ENCODE results near the gene SRPX. TPM values are rescaled to one million over a fixed set of nuclear protein-coding genes. Genes with fewer than 3 reads are reported as not detected.

The SRPX gene
- total and polyA plus RNA-seq, 2 experiments from 2014 or later = 101 to 189 TPM

DNA sequence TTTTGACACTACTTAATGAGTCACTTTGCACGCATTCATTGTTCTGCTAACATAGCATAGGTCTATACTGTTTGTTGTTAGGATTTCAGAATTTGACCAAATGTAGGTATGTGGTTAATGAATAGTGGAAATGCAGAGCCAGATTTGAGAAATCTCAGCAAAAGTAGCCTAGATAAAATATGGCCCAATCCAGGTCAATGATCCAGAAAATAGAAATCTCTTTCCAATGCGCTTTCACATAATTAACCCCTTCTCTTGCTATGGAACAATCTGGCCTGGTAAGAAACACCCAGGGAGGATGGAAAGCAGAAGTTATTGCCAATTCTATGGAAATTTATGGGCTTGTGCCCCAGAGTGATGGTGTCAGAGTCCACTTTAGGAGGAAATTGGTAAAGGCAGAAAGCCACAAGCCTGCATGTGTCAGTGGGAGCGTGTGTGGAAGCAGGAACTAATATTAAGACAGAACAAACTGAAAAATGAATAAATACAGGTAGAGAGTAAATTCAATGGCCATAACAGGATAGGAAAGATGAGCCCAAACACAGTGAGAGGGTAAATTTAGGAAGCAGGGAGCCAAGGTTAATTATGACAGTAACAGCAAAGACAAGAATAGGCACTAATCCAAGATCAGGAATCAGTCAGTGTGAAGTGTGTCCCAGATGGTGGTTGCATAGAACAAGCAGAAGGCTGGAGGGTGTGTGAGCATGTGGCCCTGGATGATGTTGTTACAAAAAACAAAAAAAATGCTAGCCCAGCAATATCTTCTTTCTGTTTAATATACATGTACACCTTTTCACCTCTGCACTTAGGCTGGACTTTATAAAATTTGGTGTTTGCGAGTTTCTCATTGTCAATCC lies 111.4 kb downstream of the SRPX start:
- no peaks in the 10 kb centered on the region for H3K9me2 ChIP-seq (replicated peaks; ENCODE audit: insufficient read depth)
- H2AFZ ChIP-seq = no peak overlapping the region
- no peak for DNase-seq (ENCODE audit: low spot score)
- WGBS (ENCODE audit: low lambda C conversion rate, missing lambda C conversion rate) = 66% methylated on average over 4 of the region's 4 CpGs
- no peaks in the 10 kb centered on the region for H3K27me3 ChIP-seq
- no peak for TF ChIP-seq EZH2 (IDR thresholded peaks at IDR 0.05; ENCODE audit: borderline replicate concordance)
- TF ChIP-seq EZH2phosphoT487 (IDR thresholded peaks at IDR 0.05; ENCODE audit: low read depth, severe bottlenecking, unreplicated experiment) = no peak
- TF ChIP-seq, protein P1, sequence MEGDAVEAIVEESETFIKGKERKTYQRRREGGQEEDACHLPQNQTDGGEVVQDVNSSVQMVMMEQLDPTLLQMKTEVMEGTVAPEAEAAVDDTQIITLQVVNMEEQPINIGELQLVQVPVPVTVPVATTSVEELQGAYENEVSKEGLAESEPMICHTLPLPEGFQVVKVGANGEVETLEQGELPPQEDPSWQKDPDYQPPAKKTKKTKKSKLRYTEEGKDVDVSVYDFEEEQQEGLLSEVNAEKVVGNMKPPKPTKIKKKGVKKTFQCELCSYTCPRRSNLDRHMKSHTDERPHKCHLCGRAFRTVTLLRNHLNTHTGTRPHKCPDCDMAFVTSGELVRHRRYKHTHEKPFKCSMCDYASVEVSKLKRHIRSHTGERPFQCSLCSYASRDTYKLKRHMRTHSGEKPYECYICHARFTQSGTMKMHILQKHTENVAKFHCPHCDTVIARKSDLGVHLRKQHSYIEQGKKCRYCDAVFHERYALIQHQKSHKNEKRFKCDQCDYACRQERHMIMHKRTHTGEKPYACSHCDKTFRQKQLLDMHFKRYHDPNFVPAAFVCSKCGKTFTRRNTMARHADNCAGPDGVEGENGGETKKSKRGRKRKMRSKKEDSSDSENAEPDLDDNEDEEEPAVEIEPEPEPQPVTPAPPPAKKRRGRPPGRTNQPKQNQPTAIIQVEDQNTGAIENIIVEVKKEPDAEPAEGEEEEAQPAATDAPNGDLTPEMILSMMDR (IDR thresholded peaks at IDR 0.05; ENCODE audit: poor library complexity) = no peak
- no peak overlapping the region for H3K4me3 ChIP-seq
- no peaks in the 10 kb centered on the region for H3K36me3 ChIP-seq (replicated peaks; ENCODE audit: insufficient read depth, low read depth)
- no peaks in the 10 kb centered on the region for H3K79me2 ChIP-seq
- H3K4me1 ChIP-seq (ENCODE audit: insufficient read depth) = no peaks in the 10 kb centered on the region
- no peaks in the 10 kb centered on the region for H3K9me3 ChIP-seq (ENCODE audit: low read depth)
- no peaks in the 10 kb centered on the region for H4K20me1 ChIP-seq (ENCODE audit: insufficient read depth, poor library complexity, severe bottlenecking)
- no peak overlapping the region for H3K27ac ChIP-seq
- H3K4me2 ChIP-seq = no peak overlapping the region

DNA sequence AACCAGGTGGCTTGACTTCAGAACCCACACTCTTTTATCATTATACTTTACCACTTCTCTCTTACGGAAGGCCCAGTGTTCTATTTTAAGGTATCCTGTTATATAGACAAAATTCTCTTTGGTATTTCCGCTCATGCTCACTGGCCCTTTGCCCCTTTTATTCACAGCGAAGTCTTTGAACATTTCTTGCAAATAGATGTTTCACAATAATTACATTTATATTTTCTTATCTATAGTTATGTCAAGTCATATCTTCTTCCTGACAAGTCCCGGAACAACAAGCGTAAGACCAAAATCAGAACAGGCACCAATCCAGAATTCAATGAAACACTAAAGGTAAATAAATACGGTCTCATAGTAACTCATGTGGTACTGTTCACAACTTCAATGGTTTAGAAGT lies 112.3 kb downstream of the SRPX start:
- Histone ChIP-seq H2AFZ (no peak overlapping the region), H3K9me2 (replicated peaks; ENCODE audit: insufficient read depth) (no peaks in the 10 kb centered on the region), H3K36me3 (replicated peaks; ENCODE audit: insufficient read depth, low read depth) (no peaks in the 10 kb centered on the region), H3K79me2 (no peaks in the 10 kb centered on the region), H3K4me1 (ENCODE audit: insufficient read depth) (no peaks in the 10 kb centered on the region), H3K4me2 (no peak overlapping the region), H3K9me3 (ENCODE audit: low read depth) (no peaks in the 10 kb centered on the region), H4K20me1 (ENCODE audit: insufficient read depth, poor library complexity, severe bottlenecking) (no peaks in the 10 kb centered on the region), H3K27me3 (no peaks in the 10 kb centered on the region), H3K4me3 (no peak overlapping the region), H3K27ac (no peak overlapping the region)
- TF ChIP-seq EZH2 (IDR thresholded peaks at IDR 0.05; ENCODE audit: borderline replicate concordance) (no peak), EZH2phosphoT487 (IDR thresholded peaks at IDR 0.05; ENCODE audit: low read depth, severe bottlenecking, unreplicated experiment) (no peak)
- TF ChIP-seq, protein P1 (IDR thresholded peaks at IDR 0.05; ENCODE audit: poor library complexity) = no peak
- DNase-seq (ENCODE audit: low spot score) = no peak
- 85% methylated on average over 6 of the region's 6 CpGs for WGBS (ENCODE audit: low lambda C conversion rate, missing lambda C conversion rate)

DNA sequence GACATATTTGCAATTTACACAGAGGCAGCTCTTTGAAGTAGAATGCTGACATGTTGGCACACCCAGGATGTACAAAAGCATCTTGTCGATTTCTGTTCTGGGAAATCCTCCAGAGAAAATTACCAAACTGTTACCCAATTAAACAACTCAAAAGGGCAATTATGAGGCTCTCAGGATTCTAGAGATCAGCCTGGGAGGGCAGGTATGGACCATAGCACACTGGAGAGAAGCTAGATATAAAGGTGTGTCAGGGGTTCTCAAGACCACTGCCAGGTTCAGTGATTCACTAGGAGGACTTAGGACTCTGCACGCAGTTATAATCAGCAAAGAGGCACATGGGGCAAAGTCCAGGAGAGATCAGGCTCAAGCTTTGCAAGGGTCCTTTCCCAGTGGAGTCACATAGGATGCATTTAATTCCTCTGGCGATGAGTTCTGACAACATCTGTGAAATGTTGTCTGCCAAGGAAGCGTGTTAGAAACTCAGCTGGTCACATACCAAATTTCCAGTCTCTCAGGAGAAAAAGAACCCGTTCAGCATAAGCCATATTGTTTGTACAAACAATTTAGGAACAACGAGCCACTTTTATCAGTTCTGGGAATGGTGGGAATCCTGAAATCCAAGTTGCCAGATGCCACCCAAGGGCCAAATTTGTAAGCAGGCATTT lies 113.5 kb downstream of the SRPX start:
- TF ChIP-seq EZH2 (IDR thresholded peaks at IDR 0.05; ENCODE audit: borderline replicate concordance) = no peak
- Histone ChIP-seq H3K79me2 (no peaks in the 10 kb centered on the region), H3K9me3 (ENCODE audit: low read depth) (no peaks in the 10 kb centered on the region), H3K27me3 (no peaks in the 10 kb centered on the region), H3K4me1 (ENCODE audit: insufficient read depth) (no peaks in the 10 kb centered on the region), H3K4me3 (no peak overlapping the region), H4K20me1 (ENCODE audit: insufficient read depth, poor library complexity, severe bottlenecking) (no peaks in the 10 kb centered on the region), H3K4me2 (no peak overlapping the region), H2AFZ (no peak overlapping the region), H3K36me3 (replicated peaks; ENCODE audit: insufficient read depth, low read depth) (no peaks in the 10 kb centered on the region), H3K27ac (peak overlapping the region; percentile 54), H3K9me2 (replicated peaks; ENCODE audit: insufficient read depth) (no peaks in the 10 kb centered on the region)
- peak; percentile 26 for DNase-seq (ENCODE audit: low spot score)
- WGBS (ENCODE audit: low lambda C conversion rate, missing lambda C conversion rate) = 64% methylated on average over 6 of the region's 6 CpGs

DNA sequence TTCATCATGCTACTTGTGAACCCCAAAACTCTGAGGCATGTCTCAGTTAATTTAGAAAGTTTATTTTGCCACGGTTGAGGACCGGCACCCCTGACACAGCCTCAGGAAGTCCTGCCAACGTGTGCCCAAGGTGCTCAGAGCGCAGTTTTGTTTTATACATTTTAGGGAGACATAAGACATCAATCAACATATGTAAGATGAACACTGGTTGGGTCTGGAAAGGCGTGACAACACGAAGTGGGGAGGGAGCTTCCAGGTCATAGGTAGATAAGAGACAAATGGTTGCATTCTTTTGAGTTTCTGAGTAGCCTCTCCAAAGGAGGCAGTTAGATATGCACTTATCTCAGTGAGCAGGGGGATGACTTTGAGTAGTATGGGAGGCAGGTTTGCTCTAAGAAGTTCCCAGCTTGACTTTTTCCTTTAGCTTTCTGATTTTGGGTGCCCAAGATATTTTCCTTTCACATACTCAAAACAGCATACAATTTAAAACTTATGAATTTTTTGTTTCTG lies 115.4 kb downstream of the SRPX start:
- TF ChIP-seq EZH2phosphoT487 (IDR thresholded peaks at IDR 0.05; ENCODE audit: low read depth, severe bottlenecking, unreplicated experiment) = no peak
- TF ChIP-seq EZH2 (IDR thresholded peaks at IDR 0.05; ENCODE audit: borderline replicate concordance) = no peak
- TF ChIP-seq, protein P1 (IDR thresholded peaks at IDR 0.05; ENCODE audit: poor library complexity) = no peak

More for the DNA sequence above, 115.4 kb downstream of the SRPX start:
- Histone ChIP-seq H3K36me3 (replicated peaks; ENCODE audit: insufficient read depth, low read depth) (no peaks in the 10 kb centered on the region), H3K27me3 (no peaks in the 10 kb centered on the region), H3K9me3 (ENCODE audit: low read depth) (no peaks in the 10 kb centered on the region), H3K4me3 (no peak overlapping the region), H3K27ac (no peak overlapping the region), H3K4me1 (ENCODE audit: insufficient read depth) (no peaks in the 10 kb centered on the region), H3K79me2 (no peaks in the 10 kb centered on the region), H2AFZ (no peak overlapping the region), H3K9me2 (replicated peaks; ENCODE audit: insufficient read depth) (no peaks in the 10 kb centered on the region), H3K4me2 (no peak overlapping the region), H4K20me1 (ENCODE audit: insufficient read depth, poor library complexity, severe bottlenecking) (no peaks in the 10 kb centered on the region)
- 78% methylated on average over 6 of the region's 6 CpGs for WGBS (ENCODE audit: low lambda C conversion rate, missing lambda C conversion rate)
- DNase-seq (ENCODE audit: low spot score) = no peak
